GM18951 (cell line): ENCODE results near the gene MOCS1.

Source experiments
- POLR2A ChIP-seq: IDR thresholded peaks from 4 replicates; pipeline ENCODE4 v1.6.1; 2011; ENCODE audit warnings: mild to moderate bottlenecking; ENCODE audit not compliant: insufficient read length, insufficient read depth; ENCODE audit errors: extremely low read depth
- in situ Hi-C: fragments of 300-500 bp; cut with MboI; formaldehyde crosslinking; loops from one replicate; pipeline ENCODE4 v1.12.0; 2022; ENCODE audit warnings: low sequenced_read_pairs, mixed read lengths, inconsistent platforms; ENCODE audit not compliant: unreplicated experiment

The MOCS1 gene

GRCh38 chr6:39941138-39941537 is 6.9 kb upstream of the MOCS1 start:
- in situ Hi-C loops, result no loop called here
- TF ChIP-seq POLR2A, result no peak

GRCh38 chr6:39938773-39939654 is 4.8 kb upstream of the MOCS1 start:
- no peak for TF ChIP-seq POLR2A
- in situ Hi-C loops, result no loop called here

GRCh38 chr6:39937686-39938333 is 3.5 kb upstream of the MOCS1 start:
- TF ChIP-seq POLR2A, result no peak
- in situ Hi-C loops, result no loop called here

- TF ChIP-seq POLR2A, result no peak
- in situ Hi-C loops, result no loop called here
These were observed 2.6 kb upstream of the MOCS1 start for GRCh38 chr6:39936857-39937256.

GRCh38 chr6:39935241-39935640 is 979 bp upstream of the MOCS1 start:
- TF ChIP-seq POLR2A, result no peak

GRCh38 chr6:39933669-39934130 is 562 bp downstream of the MOCS1 start:
- in situ Hi-C loops, result no loop called here
- no peak for TF ChIP-seq POLR2A

More at GRCh38 chr6:39935241-39935640, 979 bp upstream of the MOCS1 start:
- in situ Hi-C loops, result no loop called here

- in situ Hi-C loops, result no loop called here
- TF ChIP-seq POLR2A, result no peak
These were observed 1.8 kb downstream of the MOCS1 start for GRCh38 chr6:39932386-39932910.

GRCh38 chr6:39931607-39932006 is 2.7 kb downstream of the MOCS1 start:
- in situ Hi-C loops, result no loop called here
- no peak for TF ChIP-seq POLR2A

- TF ChIP-seq POLR2A, result no peak
- in situ Hi-C loops, result no loop called here
These were observed 3.7 kb downstream of the MOCS1 start for GRCh38 chr6:39930540-39930939.

GRCh38 chr6:39929733-39930461 is 4.4 kb downstream of the MOCS1 start:
- TF ChIP-seq POLR2A, result no peak
- in situ Hi-C loops, result no loop called here

- no peak for TF ChIP-seq POLR2A
- in situ Hi-C loops, result no loop called here
These were observed 5.1 kb downstream of the MOCS1 start for GRCh38 chr6:39929039-39929732.

- in situ Hi-C loops, result no loop called here
These were observed 7.1 kb downstream of the MOCS1 start for GRCh38 chr6:39927159-39927558.

More at GRCh38 chr6:39927159-39927558, 7.1 kb downstream of the MOCS1 start:
- no peak for TF ChIP-seq POLR2A
